Amygdala (tissue), 56 donors: ENCODE data around the gene GRID2.
"Not testable (repeated sequence)": the region's sequence is repeated elsewhere in the genome, so short reads cannot be mapped to it uniquely, and the experiment has no call there.

Experiments
- DNase-seq, 56 donors: peaks; one replicate each; lab custom pipeline; 2025; lab: John Stamatoyannopoulos, UW

GRID2 gene

DNA sequence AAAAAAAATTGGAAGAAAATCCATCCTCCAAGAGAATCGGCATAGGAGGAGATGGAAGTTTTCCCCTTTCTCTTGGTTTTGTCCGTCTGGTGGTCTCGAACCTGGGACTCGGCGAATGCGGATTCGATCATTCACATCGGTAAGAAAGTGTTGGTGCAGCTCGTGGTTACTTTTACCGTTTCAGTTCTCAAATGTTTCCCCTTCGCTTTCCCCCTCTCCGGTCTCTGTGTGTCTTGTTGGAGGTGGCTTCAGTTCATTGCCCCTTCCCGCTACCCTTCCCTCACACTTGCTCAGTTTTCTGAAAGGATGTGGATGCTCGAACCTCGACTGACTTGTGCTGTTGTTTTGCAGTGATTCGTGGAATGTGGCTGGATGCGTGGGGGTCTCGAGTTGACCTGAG, 840 bp downstream of the GRID2 start:
- DNase-seq = peak in 27 of 56 donors; percentile 0 to 57 (median 18)

DNA sequence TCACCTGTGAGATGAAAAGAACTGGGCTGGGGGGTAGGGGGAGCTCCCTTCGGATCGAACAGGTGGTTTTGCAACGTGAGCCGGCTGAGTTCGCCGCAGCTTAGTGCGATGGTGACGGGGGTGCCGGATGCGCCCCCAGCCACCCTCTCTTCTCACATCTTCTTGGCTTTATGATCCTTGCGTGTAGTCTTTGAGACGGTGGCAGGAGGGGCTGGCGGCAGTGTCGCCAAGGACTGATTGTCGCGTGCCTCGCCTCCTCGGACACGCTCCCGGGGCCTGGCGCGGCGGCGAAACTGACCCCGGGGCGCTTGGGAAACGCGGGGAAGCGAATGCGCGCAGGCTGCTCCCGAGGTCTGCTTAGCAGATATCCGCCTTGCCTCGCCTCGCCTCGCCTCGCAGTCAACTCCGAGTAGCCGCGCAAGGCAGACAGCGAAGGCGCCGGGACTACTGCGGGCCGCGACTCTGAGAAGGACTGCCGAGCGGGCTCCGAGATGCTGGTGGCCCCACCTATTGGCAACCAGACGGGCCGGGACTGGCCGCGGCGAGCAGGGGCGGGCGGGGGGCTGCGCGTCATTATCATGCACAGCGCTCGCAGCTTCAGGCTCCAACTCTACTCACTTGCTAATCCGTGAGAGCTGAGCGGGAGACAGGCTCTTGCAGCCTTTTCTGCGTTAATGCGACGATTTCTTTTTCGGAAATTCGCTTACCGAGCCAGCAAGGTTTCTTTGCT, 1.5 kb downstream of the GRID2 start:
- peak in 55 of 56 donors; percentile 8 to 93 (median 77) for DNase-seq

DNA sequence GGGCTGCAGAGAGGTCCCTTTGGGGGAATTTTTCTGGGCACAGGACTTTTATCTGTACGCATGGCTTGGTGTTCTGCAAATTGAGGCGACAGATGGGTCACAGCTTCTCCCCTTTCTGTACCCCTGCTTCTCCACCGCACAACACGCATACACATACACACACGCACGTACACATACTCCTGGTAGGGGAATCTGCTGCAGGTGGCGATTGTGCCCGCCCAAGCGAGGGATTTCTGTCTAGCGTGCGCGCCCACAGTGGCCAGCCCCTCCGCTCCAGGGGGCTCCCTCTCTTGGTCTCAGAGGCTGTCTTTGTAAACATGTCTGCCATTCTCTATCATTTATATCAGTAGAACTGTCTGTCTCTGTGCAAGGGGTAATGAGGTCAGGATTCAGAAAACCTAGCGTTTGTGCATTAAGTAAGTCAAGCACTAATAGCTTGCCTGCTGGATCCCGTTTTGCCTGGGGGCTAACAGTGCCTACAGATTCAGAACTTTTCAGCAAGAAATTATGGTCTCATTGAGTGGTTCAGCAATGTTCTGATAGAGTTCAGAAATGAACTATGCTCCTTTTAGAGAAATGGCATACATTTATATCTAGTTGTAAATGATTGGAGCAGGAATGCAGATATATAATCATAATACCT, 2.2 kb downstream of the GRID2 start:
- DNase-seq = peak in 35 of 56 donors; percentile 7 to 72 (median 43)

DNA sequence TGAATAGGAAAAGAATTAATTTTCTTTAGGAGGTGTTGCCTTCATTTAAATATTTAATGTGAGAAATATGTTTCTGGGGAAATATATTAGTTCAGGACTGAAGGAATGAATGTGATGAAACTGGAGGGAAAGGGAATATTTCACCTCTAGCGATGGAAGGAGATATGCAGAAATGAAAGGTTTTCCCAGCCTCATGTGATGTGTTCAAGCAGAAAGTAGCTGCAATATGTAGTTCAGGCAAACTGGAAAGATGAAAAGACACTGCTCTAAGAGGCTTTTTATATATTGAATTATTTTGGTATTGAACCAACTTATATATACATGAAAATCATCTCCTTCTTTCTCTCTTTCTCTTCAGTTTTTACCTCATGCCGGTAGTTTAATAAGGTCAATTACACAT, 3.4 kb downstream of the GRID2 start:
- no peak for DNase-seq

DNA sequence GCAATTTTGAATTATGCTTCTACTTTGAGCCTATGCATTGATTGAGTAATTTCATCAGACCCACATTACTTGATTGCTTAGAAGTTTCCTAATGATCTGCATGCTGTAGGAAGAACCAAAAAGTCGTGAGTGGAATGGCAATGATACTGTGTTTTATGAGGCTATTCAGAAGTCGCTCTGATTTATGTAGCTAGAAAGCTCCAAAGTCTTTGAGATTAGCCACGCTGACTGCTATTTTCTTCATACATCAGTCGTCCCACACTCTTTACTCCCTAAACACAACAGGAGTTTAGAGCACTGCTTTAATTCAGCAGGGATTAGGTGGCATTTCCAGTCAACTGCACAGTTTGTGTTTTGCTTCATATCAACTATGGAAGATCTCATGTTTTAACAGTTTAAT, 4.1 kb downstream of the GRID2 start:
- peak in 1 of 56 donors; percentile 9 for DNase-seq

DNA sequence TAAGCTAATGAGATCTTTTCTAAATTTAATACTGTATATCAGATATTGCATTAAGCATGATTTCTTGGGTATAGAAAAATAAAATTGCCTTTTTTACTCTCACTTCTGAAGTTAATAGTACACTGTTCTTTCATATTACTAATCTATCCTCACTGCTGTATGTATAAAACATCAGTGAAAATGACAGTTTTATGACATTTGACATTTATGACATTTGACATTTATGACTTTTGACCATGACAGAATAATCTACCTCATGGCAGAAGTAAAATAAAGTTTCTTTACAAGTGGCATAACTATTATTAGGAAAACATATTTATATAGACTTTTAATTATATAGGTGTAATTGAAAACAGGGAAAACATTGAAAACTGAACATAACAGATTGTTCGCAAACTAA, 13.3 kb downstream of the GRID2 start:
- no peak for DNase-seq

DNA sequence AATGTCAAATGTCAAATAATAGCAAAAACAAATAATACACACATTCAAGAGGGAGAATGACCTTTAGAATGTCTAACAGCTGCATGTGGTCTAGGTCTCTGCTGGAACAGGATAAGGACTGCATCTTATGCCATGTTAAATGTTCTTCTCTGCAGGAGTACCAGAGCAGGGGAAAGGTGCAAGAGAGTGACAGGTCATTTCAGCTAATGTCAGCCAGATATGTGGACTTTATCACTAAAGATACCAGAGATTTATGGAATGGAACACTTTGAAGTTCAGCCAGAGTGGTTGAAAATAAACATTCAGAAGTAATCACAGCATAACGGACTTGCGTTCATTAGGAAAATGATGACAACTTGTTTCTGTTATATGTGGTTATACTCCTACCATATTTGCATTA, 24.3 kb downstream of the GRID2 start:
- no peak for DNase-seq

DNA sequence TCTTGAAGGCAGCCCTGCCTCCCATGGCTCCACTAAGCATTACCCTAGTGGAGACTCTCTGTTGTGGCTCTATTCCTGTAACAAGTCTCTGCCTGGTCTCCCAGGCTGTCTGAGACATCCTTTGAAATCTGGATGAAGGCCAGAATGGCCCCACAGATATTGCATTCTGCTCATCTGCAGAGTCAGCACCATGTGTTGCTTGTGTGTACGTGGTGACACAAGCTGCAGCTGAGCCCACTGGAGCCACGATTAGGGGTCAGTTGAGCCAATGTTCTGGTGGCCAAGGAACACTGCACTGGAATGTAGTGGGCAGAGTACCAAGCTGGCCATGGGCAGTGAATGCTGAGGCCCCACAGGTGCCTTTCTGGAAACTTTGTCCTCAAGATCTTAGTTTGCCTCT, 29.2 kb downstream of the GRID2 start:
- DNase-seq = peak in 4 of 56 donors; percentile 1 to 33 (median 4)

DNA sequence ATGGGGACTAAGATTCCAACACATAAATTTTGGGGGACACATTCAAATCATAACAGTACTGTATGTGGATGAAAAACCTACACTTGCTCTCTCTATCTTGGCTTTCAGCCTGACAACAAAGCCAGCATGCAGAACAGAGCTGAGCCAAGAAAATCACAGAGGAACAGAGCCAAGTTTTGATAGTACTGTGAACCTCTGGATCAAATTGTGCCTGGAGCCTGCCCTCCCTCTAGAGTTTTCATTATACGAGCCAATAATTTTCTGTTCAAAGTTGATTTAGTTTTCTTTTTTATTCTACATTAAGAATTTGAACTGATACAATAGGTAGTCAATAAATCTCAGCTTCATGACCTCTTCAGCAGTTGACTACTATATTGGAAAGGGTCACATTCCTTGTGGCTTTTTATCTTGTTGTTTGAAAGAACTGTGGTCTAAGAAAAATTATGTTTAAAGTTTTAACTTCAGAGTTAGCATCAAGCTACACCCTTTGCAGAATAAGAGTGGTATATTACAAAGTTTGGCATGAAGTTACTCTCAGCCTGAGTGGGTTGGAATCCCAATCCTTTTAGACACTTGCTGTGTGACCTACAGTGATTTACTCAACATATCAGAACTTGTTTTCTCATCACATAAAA, 31.1 kb downstream of the GRID2 start:
- peak in 2 of 56 donors; percentile 3 to 4 for DNase-seq

DNA sequence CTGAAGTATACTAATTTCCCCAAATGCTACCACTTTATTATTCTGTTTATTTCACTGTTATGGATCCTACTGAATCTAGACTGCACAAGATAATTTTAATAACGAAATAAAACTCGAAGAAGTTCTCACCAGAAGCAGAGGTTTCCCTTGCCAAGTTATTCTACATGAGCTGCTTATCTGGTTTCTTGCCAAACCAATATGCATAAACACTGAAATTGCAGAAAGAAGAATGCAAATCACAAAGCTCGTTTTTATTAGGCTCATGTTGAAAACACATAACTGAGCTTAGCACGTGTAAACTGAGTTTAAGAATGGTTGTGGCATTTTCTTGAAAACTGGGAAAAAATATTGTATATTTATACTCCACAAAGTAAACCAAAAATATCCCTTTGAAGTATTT, 35.9 kb downstream of the GRID2 start:
- no peak for DNase-seq

DNA sequence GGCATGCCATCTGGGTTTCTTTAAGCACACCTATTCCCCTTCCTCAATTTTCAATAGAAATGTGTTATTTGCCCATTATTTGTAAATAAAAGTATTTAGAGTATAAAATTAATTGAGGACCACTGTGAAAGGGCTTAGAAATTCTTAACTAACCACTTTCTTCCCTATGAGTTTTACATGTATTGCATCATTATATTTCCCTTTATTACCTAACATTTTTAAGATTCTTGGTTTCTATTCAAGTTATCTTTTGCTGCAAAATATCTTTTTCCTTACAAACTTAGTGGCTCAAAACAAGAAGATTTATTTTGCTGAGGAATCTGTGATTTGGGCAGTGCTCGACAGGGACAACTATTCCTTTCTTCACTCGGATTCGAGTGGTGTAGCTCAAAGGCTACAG, 40.5 kb downstream of the GRID2 start:
- DNase-seq = no peak

DNA sequence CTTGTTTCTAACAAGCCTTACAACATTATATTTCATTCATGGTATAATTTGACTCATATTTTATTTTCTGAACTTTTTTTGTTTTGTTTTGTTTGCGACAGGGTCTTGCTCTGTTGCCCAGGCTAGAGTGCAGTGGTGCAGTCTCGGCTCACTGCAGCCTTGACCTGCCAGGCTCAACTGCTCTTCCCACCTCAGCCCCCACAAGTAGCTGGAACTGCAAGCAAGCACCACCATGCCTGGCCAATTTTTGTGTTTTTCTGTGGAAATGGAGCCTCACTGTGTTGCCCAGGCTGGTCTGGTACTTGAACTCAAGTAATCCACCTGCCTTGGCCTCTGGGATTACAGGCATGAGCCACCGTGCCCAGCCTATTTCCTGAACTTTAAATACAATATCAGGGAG, 42.5 kb downstream of the GRID2 start:
- no peak for DNase-seq

DNA sequence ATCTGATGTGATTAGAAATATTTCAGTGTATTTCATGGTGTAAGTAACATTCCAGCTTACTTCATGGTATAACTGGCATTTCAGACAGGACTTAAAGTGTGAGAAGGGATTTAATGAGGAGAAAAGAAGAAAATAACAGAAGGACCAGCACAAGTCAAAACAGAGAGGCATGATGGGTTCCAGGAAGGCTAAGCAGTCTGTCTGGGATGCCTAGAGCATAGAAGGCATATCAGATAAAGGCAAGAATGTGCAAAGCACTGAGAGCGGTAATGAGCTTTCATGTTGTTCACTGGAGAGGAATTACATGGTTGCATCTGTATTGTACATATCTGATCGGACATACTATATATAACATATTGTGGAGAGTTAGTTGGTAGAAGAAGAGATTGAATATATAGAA, 54.2 kb downstream of the GRID2 start:
- no peak for DNase-seq

DNA sequence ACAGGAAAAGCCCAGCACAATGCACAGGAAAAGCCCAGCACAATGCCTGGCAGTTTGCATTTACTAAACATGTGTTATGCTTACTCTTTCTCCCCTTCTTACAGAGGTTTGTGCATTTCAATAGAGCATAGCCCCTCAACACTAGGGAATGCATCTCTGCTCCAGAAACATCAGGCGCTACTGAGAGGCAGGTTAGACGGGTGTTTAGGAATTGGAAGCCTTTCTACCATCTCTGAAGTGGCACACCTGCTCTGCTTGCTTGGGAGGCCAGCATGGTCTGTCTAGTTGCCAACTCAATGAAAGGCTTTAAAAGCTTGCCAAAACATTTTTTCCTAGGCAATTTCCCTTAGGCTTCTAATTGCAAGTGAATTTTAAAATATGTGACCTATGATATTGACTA, 55.7 kb downstream of the GRID2 start:
- no peak for DNase-seq

DNA sequence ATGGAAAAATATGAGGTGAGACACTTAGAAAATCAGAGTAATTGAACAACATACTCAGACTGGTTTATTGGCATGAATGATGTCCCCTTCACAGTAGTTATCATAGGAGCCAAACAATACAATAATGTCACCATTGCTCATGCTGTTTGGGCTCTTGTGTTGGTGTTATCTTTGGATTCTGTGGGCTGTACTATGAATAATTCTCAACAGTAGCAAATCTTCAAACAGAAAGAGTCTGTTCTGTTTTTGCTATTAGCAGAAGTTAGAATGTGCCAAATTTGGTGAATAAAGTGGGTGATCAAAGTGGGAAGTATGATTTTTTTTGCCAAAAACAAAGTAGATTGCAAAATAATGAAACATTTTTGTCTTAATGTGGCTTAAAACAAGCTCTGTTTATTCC, 58.3 kb downstream of the GRID2 start:
- DNase-seq = no peak

DNA sequence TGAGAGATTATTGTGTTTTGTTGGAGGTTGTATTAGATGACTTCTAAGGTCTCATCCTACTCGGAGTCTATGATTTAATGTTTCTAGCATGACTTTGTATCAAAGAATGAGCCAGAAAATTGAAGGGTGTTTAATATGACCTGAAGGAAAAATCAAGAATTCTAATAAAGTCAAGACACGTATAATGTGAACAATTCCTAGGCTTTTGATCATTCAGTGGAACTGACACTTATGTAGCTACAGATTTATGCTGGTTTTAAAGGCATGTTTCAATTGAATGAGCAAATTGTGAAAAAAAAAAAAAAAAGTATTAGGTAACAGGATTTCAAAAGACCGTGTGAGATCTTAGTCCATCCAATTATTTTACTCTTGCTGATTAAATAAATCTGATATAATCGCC, 64.9 kb downstream of the GRID2 start:
- DNase-seq = no peak

DNA sequence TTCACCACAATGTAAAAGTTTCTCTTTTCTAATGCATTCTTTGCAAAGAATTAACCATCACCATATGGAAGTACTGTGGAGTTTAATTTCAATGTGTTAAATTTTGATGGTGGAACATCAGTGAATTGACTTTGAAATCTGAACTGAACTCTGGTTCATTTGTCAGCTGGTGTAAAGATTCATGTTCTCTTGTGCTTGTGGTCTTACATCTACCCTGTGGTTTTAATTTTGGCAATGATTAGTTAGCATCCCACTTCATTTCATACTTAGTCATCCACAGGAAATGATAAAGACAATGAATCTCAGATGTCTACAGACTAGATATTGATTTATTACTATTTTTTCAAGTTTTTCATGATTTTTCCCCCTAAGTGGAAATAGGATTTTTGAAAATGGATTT, 77.8 kb downstream of the GRID2 start:
- no peak for DNase-seq

DNA sequence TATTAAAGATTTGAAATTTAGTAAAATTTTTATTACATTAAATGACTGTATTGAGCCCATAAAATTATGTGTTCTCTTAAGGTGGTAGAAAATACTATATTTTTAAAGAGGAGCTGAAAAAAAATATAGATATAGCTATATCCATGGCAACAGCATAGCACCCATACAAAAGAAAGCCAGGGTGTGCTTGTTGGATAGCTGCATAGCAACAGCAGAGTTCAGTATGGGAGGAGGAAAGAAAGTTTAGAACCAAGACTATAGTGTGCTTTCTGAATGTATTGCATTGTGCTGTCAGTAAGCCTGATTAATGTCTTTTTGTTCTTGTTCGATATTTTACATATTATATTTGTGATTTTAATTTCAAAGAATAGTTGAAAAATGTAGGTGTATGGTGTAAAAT, 78.4 kb downstream of the GRID2 start:
- DNase-seq = no peak

DNA sequence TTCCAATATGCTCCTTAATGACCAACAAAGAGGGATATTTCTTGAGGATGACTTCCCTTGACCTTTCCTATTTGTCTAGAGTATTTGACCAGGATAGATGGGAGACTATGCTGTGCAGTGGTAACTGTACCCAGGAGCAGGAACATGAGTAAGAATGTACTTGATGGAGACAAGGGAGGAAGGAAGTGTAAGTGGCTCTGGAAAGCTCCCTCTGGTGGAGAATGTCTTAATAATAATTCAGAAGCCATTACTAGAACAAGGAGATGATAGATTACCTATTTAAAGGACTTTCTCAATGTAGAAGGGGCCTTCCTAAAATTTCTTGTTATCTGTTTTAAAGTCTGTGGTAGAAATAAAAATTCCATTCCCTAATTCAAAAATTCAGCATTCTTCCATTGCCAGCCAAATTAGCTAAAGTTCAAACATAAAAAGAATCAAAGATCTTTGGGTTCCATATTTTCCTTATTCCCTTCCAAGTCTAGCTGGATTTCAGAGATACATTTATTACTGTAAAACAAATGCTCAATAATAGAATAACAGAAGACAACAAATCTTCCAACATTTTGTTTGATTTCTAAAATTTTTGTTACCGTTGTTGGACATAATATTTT, 83.8 kb downstream of the GRID2 start:
- DNase-seq = peak in 5 of 56 donors; percentile 0 to 63 (median 3)

DNA sequence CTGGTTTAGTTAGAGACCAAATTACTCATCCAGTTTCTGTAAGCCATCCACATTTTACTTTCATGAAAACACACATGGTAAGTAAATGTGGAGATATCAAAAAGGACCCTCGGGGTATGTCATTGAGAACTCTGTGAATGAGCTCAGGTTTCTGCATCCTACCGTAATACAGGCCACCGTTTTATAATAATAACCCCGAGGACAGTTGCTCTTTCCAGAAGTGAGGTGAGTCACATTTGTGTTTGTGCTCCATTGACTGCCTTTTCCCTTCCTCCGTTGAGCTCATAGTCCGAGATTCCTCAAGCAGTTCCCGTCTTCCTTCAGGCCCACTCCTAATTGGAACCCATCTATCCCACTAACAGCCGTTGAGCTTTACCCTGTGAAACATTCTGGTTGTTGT, 95.3 kb downstream of the GRID2 start:
- DNase-seq = no peak

DNA sequence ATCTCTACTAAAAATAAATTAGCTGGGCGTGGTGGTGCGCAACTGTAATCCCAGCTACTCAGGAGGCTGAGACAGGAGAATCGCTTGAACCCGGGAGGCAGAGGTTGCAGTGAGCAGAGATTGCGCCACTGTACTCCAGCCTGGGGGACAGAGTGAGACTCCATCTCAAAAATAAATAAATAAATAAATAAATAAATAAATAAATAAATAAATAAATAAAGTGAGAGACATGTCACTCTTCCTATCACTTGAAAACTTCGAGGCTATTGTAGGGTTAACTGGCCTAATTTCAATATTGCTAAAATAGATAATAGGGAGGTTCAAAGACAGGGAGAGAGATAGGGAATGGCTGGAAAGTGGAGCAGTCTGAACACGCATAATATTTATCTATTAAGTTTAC, 99.8 kb downstream of the GRID2 start:
- DNase-seq = not testable (repeated sequence)
